ENCODE results near the gene DHRS7B.

Gene DHRS7B

GRCh38 chr17:21149621-21150020, 22.9 kb downstream of the DHRS7B start:
- in situ Hi-C loops (cut with MboI; ENCODE audit: low sequenced_read_pairs): no loop called here

GRCh38 chr17:21152731-21153130, 26.0 kb downstream of the DHRS7B start:
- in situ Hi-C loops (cut with MboI; ENCODE audit: low sequenced_read_pairs): no loop called here

GRCh38 chr17:21157586-21158370, 31.0 kb downstream of the DHRS7B start:
- in situ Hi-C loops (cut with MboI; ENCODE audit: low sequenced_read_pairs): no loop called here

GRCh38 chr17:21160401-21160800, 33.6 kb downstream of the DHRS7B start:
- in situ Hi-C loops (cut with MboI; ENCODE audit: low sequenced_read_pairs): no loop called here

- in situ Hi-C loops (cut with MboI; ENCODE audit: low sequenced_read_pairs): no loop called here
These were observed 35.0 kb downstream of the DHRS7B start for GRCh38 chr17:21161498-21162393.

GRCh38 chr17:21162394-21162775, 35.6 kb downstream of the DHRS7B start:
- in situ Hi-C loops (cut with MboI; ENCODE audit: low sequenced_read_pairs): no loop called here

GRCh38 chr17:21163101-21163500, 36.3 kb downstream of the DHRS7B start:
- in situ Hi-C loops (cut with MboI; ENCODE audit: low sequenced_read_pairs): no loop called here

- in situ Hi-C loops (cut with MboI; ENCODE audit: low sequenced_read_pairs): no loop called here
These were observed 37.5 kb downstream of the DHRS7B start for GRCh38 chr17:21164216-21164615.

GRCh38 chr17:21164620-21165019, 37.9 kb downstream of the DHRS7B start:
- in situ Hi-C loops (cut with MboI; ENCODE audit: low sequenced_read_pairs): no loop called here

- in situ Hi-C loops (cut with MboI; ENCODE audit: low sequenced_read_pairs): no loop called here
These were observed 39.3 kb downstream of the DHRS7B start for GRCh38 chr17:21165922-21166594.

- in situ Hi-C loops (cut with MboI; ENCODE audit: low sequenced_read_pairs): no loop called here
These were observed 39.9 kb downstream of the DHRS7B start for GRCh38 chr17:21166595-21167210.

GRCh38 chr17:21167303-21167702, 40.5 kb downstream of the DHRS7B start:
- in situ Hi-C loops (cut with MboI; ENCODE audit: low sequenced_read_pairs): no loop called here

- in situ Hi-C loops (cut with MboI; ENCODE audit: low sequenced_read_pairs): no loop called here
These were observed 41.7 kb downstream of the DHRS7B start for GRCh38 chr17:21168555-21168865.

- in situ Hi-C loops (cut with MboI; ENCODE audit: low sequenced_read_pairs): no loop called here
These were observed 42.7 kb downstream of the DHRS7B start for GRCh38 chr17:21169496-21169895.

GRCh38 chr17:21170809-21171208, 44.0 kb downstream of the DHRS7B start:
- in situ Hi-C loops (cut with MboI; ENCODE audit: low sequenced_read_pairs): no loop called here

GRCh38 chr17:21171309-21171922, 44.7 kb downstream of the DHRS7B start:
- in situ Hi-C loops (cut with MboI; ENCODE audit: low sequenced_read_pairs): no loop called here

GRCh38 chr17:21171970-21172510, 45.3 kb downstream of the DHRS7B start:
- in situ Hi-C loops (cut with MboI; ENCODE audit: low sequenced_read_pairs): no loop called here

GRCh38 chr17:21172846-21173245, 46.1 kb downstream of the DHRS7B start:
- in situ Hi-C loops (cut with MboI; ENCODE audit: low sequenced_read_pairs): no loop called here

GRCh38 chr17:21173543-21173942, 46.8 kb downstream of the DHRS7B start:
- in situ Hi-C loops (cut with MboI; ENCODE audit: low sequenced_read_pairs): no loop called here

GRCh38 chr17:21174186-21174585, 47.4 kb downstream of the DHRS7B start:
- in situ Hi-C loops (cut with MboI; ENCODE audit: low sequenced_read_pairs): no loop called here
